Endothelial cell of umbilical vein (primary cell): ENCODE data around the gene RNFT2. TPM values are rescaled to one million over a fixed set of nuclear protein-coding genes. Genes with fewer than 3 reads are reported as not detected.

Source experiments
- BruUV-seq: library from RNA; stranded (reverse); fragments of 400-500 nt; replicated peaks from 2 replicates; lab custom pipeline; 2021; lab: Mats Ljungman, UMichigan
- CTCF ChIA-PET: fragments of 300-600, 350-600 bp; sonication (Branson Sonifier 250); formaldehyde crosslinking; loops from one replicate; lab custom pipeline; 2021; ENCODE audit warnings: antibody characterized with exemption, inconsistent platforms; lab: Charles Lee
- POLR2A ChIA-PET: fragments of 300-600, 350-600 bp; sonication (Branson Sonifier 250); formaldehyde crosslinking; loops from one replicate; lab custom pipeline; 2021; ENCODE audit warnings: antibody characterized with exemption, inconsistent platforms; lab: Charles Lee
- DNase-seq: peaks from one replicate; pipeline ENCODE4 v3.0.0-alpha.2; 2011; ENCODE audit warnings: low read depth, low spot score
- FAIRE-seq: peaks from 2 replicates; lab custom pipeline; 2011; peaks lifted over from hg19 to GRCh38; lab: Jason Lieb, UNC
- H2AFZ ChIP-seq: 2 replicates; pipeline ENCODE4 v1.6.0; 2012; ENCODE audit warnings: low read depth, low read length, control low read depth, inconsistent platforms
- H3K27ac ChIP-seq: 2 replicates; pipeline ENCODE4 v1.5.1; 2011; ENCODE audit warnings: low read depth, mild to moderate bottlenecking, control low read depth, low read length, moderate library complexity; ENCODE audit not compliant: insufficient read depth
- H3K27me3 ChIP-seq, 2 experiments: 2 replicates each; pipeline versions ENCODE4 v1.6.0 to v1.6.1; 2011; ENCODE audit warnings: low read length in 2 of 2, mixed read lengths in 1 of 2; ENCODE audit not compliant: control insufficient read depth in 2 of 2, insufficient read depth in 2 of 2
- H3K36me3 ChIP-seq, 2 experiments: 2 replicates in 1 of 2; 3 replicates in 1 of 2; pipeline ENCODE4 v1.5.1; 2011; ENCODE audit warnings: low read length in 2 of 2, mild to moderate bottlenecking in 1 of 2, moderate library complexity in 1 of 2; ENCODE audit not compliant: control insufficient read depth in 2 of 2, insufficient read depth in 2 of 2; ENCODE audit errors: extremely low read depth in 1 of 2
- H3K4me1 ChIP-seq: 3 replicates; pipeline ENCODE4 v1.5.1; 2011; ENCODE audit warnings: mild to moderate bottlenecking, low read length; ENCODE audit not compliant: control insufficient read depth, insufficient read depth; ENCODE audit errors: extremely low read depth
- H3K4me2 ChIP-seq: 2 replicates; pipeline ENCODE4 v1.6.1; 2011; ENCODE audit warnings: low read length, control low read depth, mixed read lengths; ENCODE audit not compliant: insufficient read depth
- H3K4me3 ChIP-seq, 3 experiments: fragments of 200-600 bp in 1 of 3; sonication (generic), shearing (Covaris generic) in 1 of 3; replicated peaks in 1 of 3; 2 replicates each; pipeline ENCODE4 v1.5.1; 2011 to 2016; ENCODE audit warnings: control low read depth in 3 of 3, low read length in 3 of 3, mild to moderate bottlenecking in 2 of 3, inconsistent platforms in 1 of 3, low read depth in 1 of 3, moderate library complexity in 1 of 3; ENCODE audit not compliant: insufficient read depth in 1 of 3
- H3K79me2 ChIP-seq: 2 replicates; pipeline ENCODE4 v1.6.0; 2012; ENCODE audit warnings: low read length, inconsistent platforms; ENCODE audit not compliant: control insufficient read depth, insufficient read depth
- H3K9ac ChIP-seq: replicated peaks from 2 replicates; pipeline ENCODE3; 2011; ENCODE audit warnings: low read length, control low read depth; ENCODE audit not compliant: insufficient read depth; ENCODE audit errors: extremely low read depth
- H3K9me1 ChIP-seq: replicated peaks from 3 replicates; pipeline ENCODE4 v1.6.0; 2011; ENCODE audit warnings: mild to moderate bottlenecking, low read length; ENCODE audit not compliant: control insufficient read depth, insufficient read depth; ENCODE audit errors: extremely low read depth
- H3K9me3 ChIP-seq: replicated peaks from 2 replicates; pipeline ENCODE4 v1.5.1; 2012; ENCODE audit warnings: low read length, inconsistent platforms; ENCODE audit not compliant: control insufficient read depth, insufficient read depth
- H4K20me1 ChIP-seq: replicated peaks from 2 replicates; pipeline ENCODE3; 2011; ENCODE audit warnings: mild to moderate bottlenecking, low read length; ENCODE audit not compliant: control insufficient read depth, insufficient read depth; ENCODE audit errors: extremely low read depth
- CTCF ChIP-seq, 2 donors: IDR thresholded peaks; 1 replicate in 1 of 2; 2 replicates in 1 of 2; pipeline ENCODE4 v1.5.1; 2011; ENCODE audit warnings: low read length in 2 of 2, mild to moderate bottlenecking in 2 of 2, moderate library complexity in 2 of 2, control low read depth in 1 of 2, inconsistent platforms in 1 of 2, low read depth in 1 of 2; ENCODE audit not compliant: insufficient read depth in 1 of 2; ENCODE audit errors: extremely low read depth in 1 of 2
- EZH2 ChIP-seq: IDR thresholded peaks from 2 replicates; pipeline ENCODE4 v1.6.1; 2012; ENCODE audit warnings: borderline replicate concordance, low read depth, mild to moderate bottlenecking, moderate library complexity, low read length, inconsistent platforms; ENCODE audit not compliant: severe bottlenecking
- FOS ChIP-seq: IDR thresholded peaks from 2 replicates; pipeline ENCODE4 v1.6.1; 2011; ENCODE audit warnings: mild to moderate bottlenecking, low read length, moderate library complexity, borderline replicate concordance; ENCODE audit not compliant: insufficient read depth
- GATA2 ChIP-seq: IDR thresholded peaks from 2 replicates; pipeline ENCODE4 v1.7.0; 2011; ENCODE audit warnings: low read depth, mild to moderate bottlenecking, moderate library complexity, mixed read lengths, low read length; ENCODE audit not compliant: insufficient read length, insufficient read depth
- JUN ChIP-seq: IDR thresholded peaks from 2 replicates; pipeline ENCODE4 v1.6.1; 2011; ENCODE audit warnings: borderline replicate concordance, low read depth; ENCODE audit not compliant: insufficient read length, insufficient read depth
- MAX ChIP-seq: IDR thresholded peaks from 2 replicates; pipeline ENCODE4 v1.6.1; 2011; ENCODE audit not compliant: insufficient read depth, insufficient read length
- MYC ChIP-seq: IDR thresholded peaks from one replicate; pipeline ENCODE4 v1.6.1; 2011; ENCODE audit warnings: mild to moderate bottlenecking, low read depth, low read length
- POLR2A ChIP-seq: IDR thresholded peaks from 2 replicates; pipeline ENCODE4 v1.6.1; 2012; ENCODE audit warnings: low read depth, mild to moderate bottlenecking, control low read depth, low read length
- POLR2AphosphoS5 ChIP-seq: IDR thresholded peaks from 2 replicates; pipeline ENCODE4 v1.6.1; 2012; ENCODE audit warnings: low read depth, mild to moderate bottlenecking, control low read depth, low read length, moderate library complexity; ENCODE audit not compliant: insufficient read depth
- dilution Hi-C: fragments of 300-500 bp; cut with MboI; formaldehyde crosslinking; loops from one replicate; pipeline ENCODE4 v1.15.0; 2019; ENCODE audit warnings: low sequenced_read_pairs; ENCODE audit not compliant: extremely low pct_ligation_motif_present
- intact Hi-C: fragments of 100-400 bp; cut with micrococcal nuclease; formaldehyde crosslinking; loops from one replicate; pipeline ENCODE4 v1.10.0; 2022
- polyA plus RNA-seq, 4 experiments: library from polyadenylated mRNA; depleted of rRNA in 3 of 4; stranded (reverse) in 3 of 4; unstranded in 1 of 4; fragments of >200 nt; gene quantifications; 2 replicates each; pipeline versions ENCODE4 v1.2.1 to v1.2.3, GENCODE V29; 2011 to 2012; ENCODE audit warnings: missing spikeins in 1 of 4
- total RNA-seq: library from RNA; stranded (reverse); gene quantifications from 2 replicates; pipeline ENCODE4 v1.2.3, GENCODE V29; 2021

Gene RNFT2
- total and polyA plus RNA-seq, 2 donors (not counting 3 experiments of a cell fraction or from before 2014, with no cell fraction given): 1.4 to 6.6 TPM

- Histone ChIP-seq H3K79me2 (no peaks in the 10 kb centered on the region), H2AFZ (no peak overlapping the region), H3K4me2 (no peak overlapping the region), H3K27me3 (peaks cover 30 to 41% of the 10 kb centered on the region in 2 experiments), H3K4me3 (no peak overlapping the region), H3K9me3 (no peaks in the 10 kb centered on the region), H3K9me1 (no peaks in the 10 kb centered on the region), H3K9ac (no peak overlapping the region), H3K36me3 (no peaks in the 10 kb centered on the region), H4K20me1 (no peaks in the 10 kb centered on the region), H3K4me1 (no peaks in the 10 kb centered on the region), H3K27ac (no peak overlapping the region)
- no TSS peak for BruUV-seq
- intact Hi-C loops (no loop called here), dilution Hi-C loops (no loop called here)
- ChIA-PET CTCF (no interaction called here), POLR2A (no interaction called here)
- DNase-seq (no peak), FAIRE-seq (no peak)
- no peak for TF ChIP-seq MAX
- TF ChIP-seq FOS: no peak
- no peak for TF ChIP-seq POLR2AphosphoS5
- TF ChIP-seq JUN: no peak
- TF ChIP-seq GATA2: no peak
- TF ChIP-seq POLR2A: no peak
- no peak for TF ChIP-seq CTCF (IDR thresholded peaks at IDR 0.05; ENCODE audit: extremely low read depth in 1 of 2, insufficient read depth in 1 of 2, low read depth in 1 of 2, low read length in 2 of 2)
- no peak for TF ChIP-seq MYC
- TF ChIP-seq EZH2: no peak
These were observed 136.3 kb downstream of the RNFT2 start for GRCh38 chr12:116874324-116874995.
